AG09309 (cell line): ENCODE measurements around the gene NR2C2.

Experiments used
- DNase-seq: peaks from one replicate; pipeline ENCODE4 v3.0.0-alpha.2; 2010; ENCODE audit warnings: low read depth
- H3K4me3 ChIP-seq: 2 replicates; pipeline ENCODE4 v1.5.1; 2011; ENCODE audit warnings: mild to moderate bottlenecking, low read depth, low read length, moderate library complexity; ENCODE audit not compliant: control insufficient read depth
- TF ChIP-seq, protein P1 (sequence below): IDR thresholded peaks from 2 replicates; pipeline ENCODE4 v1.5.1; 2011; ENCODE audit warnings: mild to moderate bottlenecking, low read depth, low read length, inconsistent platforms; ENCODE audit not compliant: insufficient read depth, control insufficient read depth; ENCODE audit errors: missing control alignments

Gene NR2C2

DNA sequence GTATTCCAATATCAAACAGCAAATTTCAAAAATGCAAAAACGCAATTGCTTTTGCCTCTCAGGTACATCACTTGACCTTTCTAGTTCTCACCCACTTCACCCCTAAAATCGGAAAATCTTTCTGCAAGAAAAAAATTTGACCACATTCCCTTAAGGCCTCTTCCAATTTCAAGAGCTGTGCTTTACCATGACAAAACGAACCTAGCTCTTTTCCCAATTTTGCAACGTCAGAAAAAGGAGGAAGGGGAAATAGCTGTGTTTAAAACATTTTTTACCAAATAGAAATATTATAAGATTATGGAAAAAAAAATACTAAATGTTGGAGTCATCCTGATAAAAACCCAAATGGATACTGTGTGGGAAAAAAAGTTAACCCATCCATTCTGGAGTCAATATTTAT is 1.1 kb upstream of the NR2C2 start:
- DNase-seq, result no peak
- H3K4me3 ChIP-seq, result peak overlapping the region; percentile 96
- TF ChIP-seq, protein P1, sequence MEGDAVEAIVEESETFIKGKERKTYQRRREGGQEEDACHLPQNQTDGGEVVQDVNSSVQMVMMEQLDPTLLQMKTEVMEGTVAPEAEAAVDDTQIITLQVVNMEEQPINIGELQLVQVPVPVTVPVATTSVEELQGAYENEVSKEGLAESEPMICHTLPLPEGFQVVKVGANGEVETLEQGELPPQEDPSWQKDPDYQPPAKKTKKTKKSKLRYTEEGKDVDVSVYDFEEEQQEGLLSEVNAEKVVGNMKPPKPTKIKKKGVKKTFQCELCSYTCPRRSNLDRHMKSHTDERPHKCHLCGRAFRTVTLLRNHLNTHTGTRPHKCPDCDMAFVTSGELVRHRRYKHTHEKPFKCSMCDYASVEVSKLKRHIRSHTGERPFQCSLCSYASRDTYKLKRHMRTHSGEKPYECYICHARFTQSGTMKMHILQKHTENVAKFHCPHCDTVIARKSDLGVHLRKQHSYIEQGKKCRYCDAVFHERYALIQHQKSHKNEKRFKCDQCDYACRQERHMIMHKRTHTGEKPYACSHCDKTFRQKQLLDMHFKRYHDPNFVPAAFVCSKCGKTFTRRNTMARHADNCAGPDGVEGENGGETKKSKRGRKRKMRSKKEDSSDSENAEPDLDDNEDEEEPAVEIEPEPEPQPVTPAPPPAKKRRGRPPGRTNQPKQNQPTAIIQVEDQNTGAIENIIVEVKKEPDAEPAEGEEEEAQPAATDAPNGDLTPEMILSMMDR, result no peak

DNA sequence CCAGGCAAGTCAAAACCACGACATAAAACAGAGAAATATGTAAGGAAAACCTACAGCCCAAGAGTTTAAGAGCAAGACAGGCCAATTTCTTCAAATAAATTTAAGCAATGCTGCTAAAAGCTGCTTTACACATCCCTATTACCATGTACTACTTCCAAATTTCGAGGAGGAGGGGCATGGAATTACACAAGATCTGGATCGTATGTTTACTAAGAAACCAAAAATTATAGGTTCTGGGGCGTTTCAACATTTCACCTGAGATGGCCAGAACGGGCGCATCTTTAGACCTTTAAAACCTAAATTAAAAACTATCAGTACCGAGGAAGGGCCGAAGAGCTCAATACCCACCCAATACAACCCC is 664 bp upstream of the NR2C2 start:
- TF ChIP-seq, protein P1, result no peak
- no peak for DNase-seq
- peak overlapping the region; percentile 96 for H3K4me3 ChIP-seq

DNA sequence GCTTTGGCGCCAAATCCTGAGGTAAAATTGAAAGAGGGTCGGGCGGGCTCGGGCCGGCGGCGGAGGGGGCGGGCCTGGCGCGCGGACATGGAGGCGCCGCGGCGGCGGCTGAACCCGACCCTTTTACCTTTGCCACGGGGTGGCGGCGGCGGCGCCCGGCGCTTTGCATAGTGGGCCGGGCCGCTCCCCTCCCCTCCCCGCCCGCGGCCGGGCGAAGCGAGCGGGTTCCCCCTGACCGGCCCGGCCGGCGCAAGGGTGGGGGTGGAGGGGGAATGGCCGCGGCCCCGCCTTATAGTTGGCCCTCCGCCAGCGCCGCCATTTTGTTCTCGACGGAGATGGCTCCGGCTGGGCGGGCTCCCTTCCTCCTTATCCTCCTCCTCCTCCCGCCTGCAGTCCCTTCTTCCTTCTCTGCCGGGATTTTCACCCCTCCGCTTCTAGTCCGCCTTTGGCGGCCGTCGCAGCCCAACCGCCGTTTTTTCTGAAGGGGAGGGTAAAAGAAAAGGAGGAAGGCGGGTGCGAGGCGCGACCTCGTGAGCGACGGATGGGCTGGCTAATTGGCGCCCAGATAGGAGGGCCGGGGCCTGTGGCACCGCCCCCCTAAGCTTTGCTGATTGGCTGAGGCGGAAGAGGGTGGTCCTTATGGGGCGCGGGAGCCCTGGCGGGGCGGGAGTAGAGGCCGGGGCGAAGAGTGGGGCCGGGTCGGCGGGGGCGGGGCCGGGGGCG is 664 bp downstream of the NR2C2 start:
- peak overlapping the region; percentile 96 for H3K4me3 ChIP-seq
- peak; percentile 78 for DNase-seq
- TF ChIP-seq, protein P1, result no peak

DNA sequence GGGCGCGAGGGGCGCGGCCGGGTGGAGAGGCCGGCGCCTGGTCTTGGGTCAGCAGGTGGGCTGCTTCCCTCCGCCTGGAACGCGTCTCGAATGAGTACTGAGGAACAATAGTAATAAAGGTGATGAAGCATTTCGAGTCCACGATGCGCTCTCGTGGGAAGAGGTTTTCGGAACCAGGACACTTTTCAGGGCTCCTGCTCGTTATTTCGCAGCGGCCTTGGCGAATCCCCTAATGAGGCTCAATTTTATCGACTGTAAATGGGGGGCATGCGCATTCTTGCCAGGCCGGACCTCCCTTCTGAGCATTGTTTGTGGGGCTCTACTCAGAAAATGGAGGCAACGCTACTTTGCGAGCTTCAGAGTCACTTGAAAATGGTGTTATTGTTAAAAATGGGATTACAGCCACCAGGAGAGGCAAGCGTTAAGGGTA is 1.2 kb downstream of the NR2C2 start:
- peak overlapping the region; percentile 96 for H3K4me3 ChIP-seq
- TF ChIP-seq, protein P1, result no peak
- DNase-seq, result no peak

DNA sequence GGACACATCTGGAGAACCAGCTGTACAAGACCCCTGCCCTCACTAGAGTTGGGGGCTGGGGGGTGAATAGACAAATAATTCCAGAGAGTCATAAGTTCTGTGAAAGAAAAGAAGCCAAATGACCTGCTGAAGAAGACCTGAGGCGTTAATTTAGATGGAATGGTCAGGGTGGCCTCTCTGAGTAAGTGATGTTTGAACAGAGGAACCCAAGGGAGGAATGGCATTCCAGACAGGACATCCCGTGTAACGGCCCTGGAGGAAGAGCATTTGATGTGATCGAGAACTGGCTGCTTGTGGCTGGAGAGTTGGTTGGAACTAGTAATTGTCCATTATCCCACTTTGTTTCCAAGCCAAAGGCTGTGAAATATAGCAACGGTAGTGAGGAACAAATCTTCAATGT is 1.7 kb downstream of the NR2C2 start:
- DNase-seq, result no peak
- TF ChIP-seq, protein P1, result no peak
- peak overlapping the region; percentile 96 for H3K4me3 ChIP-seq

DNA sequence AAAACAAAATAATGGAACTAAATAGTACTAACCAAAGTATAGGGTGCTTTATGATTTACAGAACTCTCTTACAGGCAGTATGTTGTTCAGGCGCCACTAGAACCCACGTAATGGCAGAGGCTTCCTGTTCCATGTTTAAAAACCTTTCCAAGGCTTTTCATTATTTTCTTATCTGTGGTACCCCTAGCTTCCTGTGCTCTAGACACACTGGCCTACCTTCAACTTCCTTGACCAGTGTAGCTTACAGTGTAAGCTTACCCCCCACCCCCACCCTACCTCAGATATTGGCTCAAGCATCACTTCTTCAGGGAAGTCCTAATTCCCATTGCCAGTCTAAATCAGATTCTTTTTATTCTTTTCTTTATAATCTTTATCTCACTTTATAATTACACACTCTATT is 2.9 kb downstream of the NR2C2 start:
- no peak overlapping the region for H3K4me3 ChIP-seq
- TF ChIP-seq, protein P1, result no peak
- no peak for DNase-seq

DNA sequence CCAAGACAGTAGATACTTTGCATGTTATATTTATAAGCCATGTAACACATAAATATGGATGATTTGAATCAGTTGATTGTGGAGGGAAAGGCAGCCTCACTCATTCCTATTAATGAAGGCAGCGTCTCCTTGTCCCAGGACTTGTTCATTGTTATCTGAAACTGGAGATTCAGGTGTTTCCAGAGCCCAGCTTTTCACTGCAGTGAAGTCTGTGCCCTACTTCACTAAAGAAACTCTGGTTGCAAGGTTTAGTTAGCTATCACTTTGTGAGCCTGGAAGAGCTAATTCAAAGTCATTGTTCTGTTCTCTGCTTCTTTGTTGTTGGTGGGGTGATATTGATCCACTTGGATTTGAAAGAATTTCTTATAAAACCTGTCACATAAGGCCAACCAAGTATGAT is 9.8 kb downstream of the NR2C2 start:
- no peak for DNase-seq
- H3K4me3 ChIP-seq, result no peak overlapping the region
- TF ChIP-seq, protein P1, result no peak
